HFF-Myc (cell line): ENCODE data around the gene CD300C.

ENCODE experiments used
- DNase-seq: peaks from one replicate; pipeline ENCODE4 v3.0.0-alpha.2; 2011; ENCODE audit warnings: low read depth; ENCODE audit errors: extremely low read depth
- H3K4me3 ChIP-seq: replicated peaks from 2 replicates; pipeline ENCODE4 v1.5.1; 2011; ENCODE audit warnings: low read depth, mild to moderate bottlenecking, control low read depth, low read length
- CTCF ChIP-seq: IDR thresholded peaks from 2 replicates; pipeline ENCODE4 v1.5.1; 2012; ENCODE audit warnings: mild to moderate bottlenecking, low read depth, low read length, control low read depth; ENCODE audit errors: missing control alignments

The CD300C gene

DNA sequence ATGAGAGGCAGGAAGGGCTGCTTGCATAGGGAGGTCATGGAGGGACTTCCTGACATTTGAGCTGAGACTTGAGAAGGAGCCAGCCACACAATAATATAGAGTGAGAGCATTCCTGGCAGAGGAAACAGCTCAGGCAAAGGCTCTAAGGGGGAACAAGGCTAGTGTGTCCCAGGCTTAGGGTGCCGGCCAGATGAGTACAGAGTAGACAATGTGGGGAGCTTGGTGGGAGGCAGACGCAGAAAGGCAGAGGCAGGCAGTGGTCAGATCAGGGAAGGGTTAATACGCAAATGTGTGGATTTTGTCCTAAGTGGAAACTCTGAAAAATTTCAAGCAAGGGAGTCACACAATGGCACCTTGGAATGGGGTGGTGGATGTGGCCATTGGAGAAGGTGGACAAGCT is 45.9 kb downstream of the CD300C start:
- no peak for TF ChIP-seq CTCF
- no peak for DNase-seq
- H3K4me3 ChIP-seq, result no peak overlapping the region

- no peak overlapping the region for H3K4me3 ChIP-seq
- DNase-seq, result no peak
- no peak for TF ChIP-seq CTCF
These were observed 48.4 kb downstream of the CD300C start for GRCh38 chr17:74497471-74497870.

- DNase-seq, result peak; percentile 22
- TF ChIP-seq CTCF, result peak; percentile 84
- no peak overlapping the region for H3K4me3 ChIP-seq
These were observed 52.5 kb downstream of the CD300C start for GRCh38 chr17:74493331-74493833.

- H3K4me3 ChIP-seq, result no peak overlapping the region
- no peak for DNase-seq
- TF ChIP-seq CTCF, result no peak
These were observed 54.3 kb downstream of the CD300C start for GRCh38 chr17:74491626-74492025.
